GM21367 (cell line): ENCODE data around the gene RNF4.
"Not testable (repeated sequence)": the region's sequence is repeated elsewhere in the genome, so short reads cannot be mapped to it uniquely, and the experiment has no call there.

Experiments
- ATAC-seq: cut with Tn5 transposase; IDR thresholded peaks from one replicate; pipeline ENCODE4 v1.9.1; 2021; ENCODE audit not compliant: unreplicated experiment

RNF4 gene

DNA sequence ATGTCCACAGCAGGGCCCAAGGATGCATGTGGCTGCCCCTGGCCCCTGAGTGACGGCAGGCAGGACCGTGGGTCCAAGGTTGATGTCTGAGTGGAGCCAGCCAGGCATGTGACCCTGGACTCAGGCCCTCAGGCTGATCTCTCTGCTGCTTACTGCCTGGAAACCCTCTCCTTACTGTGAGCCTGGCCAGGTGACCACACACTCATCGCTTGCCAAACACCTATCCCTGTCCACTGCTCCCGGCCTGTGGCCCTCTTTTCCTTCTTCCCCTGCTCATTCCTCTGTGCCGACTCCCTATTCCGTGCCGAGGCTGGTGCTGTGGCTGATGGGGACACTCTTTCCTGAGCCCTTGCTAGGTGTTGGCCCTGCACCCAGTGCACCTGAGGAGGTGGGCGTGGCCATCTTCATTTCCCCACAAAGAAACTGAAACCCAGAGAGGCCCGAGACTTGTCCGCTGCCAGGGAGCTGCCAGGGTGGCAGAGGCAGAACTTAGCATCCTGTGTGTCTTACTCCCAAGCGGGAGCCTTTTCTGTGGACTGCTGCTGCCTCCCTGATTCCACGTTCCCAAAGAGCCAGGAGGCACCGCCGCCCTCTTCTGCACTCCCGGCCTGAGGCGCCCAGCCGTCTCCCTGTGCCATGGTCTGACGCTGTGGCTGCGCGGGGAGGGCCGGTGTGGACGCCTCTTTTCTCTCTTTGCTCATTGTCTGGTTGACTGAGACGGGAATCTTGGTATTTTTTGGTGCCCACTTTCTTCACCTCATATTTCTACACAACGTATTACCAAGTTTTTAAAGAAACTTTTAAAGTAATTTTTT lies 11.2 kb upstream of the RNF4 start:
- no peak for ATAC-seq

DNA sequence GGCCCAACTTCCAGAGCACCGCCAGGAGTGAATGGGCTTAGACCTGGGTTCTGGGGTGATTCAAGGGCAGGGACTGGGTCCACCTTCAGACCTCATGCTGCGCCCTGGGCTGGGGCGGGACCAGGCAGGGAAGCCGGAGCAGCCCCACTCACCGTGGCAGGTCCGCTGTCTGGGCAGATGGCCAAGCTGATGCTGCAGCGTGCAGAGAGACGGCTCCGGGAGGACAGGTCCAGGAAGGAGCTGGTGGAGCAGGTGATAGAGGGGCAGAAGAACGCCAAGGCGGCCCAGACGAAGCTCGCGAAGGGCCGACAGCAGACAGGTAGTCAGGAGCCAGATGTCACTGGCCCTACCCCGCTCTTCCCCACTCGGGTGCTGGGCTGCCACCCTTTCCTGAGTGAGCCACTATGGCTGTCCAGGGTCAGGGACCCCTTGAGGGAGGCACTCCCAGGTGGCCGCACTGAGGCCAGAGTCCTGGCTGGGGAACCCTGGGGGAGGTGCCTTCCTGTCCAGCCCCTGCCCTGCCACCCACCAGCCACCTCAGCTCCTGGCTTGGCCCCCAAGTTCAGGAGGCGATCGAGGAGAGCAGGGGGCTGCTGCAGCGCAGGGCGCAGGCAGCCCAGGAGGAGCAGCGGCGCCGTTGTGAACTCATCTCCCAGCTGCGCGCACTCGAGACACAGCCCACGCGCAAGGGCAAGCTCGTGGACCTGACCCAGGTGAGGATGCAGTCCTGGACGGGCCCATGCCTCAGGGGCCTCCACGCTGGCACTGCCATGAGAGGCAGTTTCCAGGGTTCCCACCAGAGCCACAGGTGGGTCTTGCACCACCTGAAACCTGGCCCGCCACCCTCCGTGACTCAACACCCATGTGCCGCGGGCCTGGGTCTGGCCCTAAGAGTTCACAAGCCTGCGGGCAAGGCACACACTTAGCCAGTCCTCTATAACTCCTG lies 10.1 kb upstream of the RNF4 start:
- no peak for ATAC-seq

DNA sequence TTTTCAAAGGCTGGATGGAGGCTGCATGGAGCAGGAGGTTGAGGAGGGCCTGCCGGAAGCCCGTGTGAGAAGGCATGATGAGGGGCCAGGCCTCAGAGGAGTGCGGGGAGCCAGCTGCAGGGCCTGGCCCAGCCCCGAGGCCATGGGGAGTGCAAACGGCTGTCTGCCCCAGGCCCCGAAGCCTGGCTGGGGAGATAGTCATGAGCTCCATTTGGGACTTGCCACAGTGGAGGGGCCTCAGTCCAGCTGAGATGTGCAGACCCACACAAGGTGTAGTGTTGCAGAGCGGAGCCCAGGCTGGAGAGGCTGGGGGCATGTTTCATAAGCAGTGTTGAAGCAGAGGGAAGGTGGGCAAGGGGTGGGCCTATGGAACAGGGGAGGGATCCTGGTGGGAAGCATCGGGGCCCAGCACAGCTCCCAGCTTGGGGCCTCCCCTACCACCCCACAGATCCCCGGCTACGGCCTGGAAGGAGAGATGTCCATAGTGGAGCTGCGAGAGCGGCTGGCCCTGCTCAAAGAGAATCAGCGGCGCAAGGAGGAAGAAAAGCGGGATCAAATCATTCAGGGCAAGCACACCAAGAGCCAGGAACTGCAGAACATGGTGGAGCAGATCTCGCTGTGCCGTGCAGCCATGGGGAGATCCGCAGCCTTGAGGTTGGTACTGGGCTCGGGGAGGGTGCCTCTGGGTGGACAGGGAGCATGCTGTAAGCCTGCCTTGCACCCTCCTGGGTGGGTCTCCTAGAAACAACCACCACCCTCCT lies 9.1 kb upstream of the RNF4 start:
- no peak for ATAC-seq

DNA sequence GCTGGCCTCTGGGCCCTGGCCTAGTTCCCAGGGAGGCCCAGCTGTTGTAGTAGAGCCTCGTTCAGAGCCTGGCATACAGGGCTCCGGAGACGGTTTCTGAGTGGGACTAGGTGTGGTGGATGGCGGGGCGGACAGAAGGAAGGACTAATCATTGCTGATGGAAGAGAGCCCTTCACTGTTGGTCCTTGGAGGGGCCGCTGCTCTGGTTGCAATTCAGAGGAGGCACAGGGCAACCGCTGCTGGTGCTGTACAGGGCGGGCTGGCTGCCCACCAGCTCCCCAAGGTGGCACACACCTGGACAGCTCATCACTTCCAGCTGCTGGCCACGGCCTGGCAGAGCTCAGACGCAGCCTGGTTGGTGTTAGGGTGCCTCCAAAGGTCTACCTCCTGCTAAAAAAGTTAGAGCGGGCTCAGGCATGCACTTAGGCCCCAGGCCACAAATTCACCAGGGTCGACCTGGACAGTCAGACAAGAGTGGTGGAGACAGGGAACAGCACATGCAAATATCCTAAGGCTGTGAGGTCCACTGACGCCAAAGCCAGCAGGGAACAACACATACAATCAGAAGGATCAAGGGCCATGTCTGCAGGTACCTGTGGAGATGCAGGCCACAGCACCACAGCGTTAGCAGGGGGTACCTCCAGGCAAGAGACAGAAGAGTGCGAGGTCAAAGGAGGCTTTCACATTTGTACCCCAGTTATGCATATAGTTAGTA lies 7.5 kb upstream of the RNF4 start:
- no peak for ATAC-seq

DNA sequence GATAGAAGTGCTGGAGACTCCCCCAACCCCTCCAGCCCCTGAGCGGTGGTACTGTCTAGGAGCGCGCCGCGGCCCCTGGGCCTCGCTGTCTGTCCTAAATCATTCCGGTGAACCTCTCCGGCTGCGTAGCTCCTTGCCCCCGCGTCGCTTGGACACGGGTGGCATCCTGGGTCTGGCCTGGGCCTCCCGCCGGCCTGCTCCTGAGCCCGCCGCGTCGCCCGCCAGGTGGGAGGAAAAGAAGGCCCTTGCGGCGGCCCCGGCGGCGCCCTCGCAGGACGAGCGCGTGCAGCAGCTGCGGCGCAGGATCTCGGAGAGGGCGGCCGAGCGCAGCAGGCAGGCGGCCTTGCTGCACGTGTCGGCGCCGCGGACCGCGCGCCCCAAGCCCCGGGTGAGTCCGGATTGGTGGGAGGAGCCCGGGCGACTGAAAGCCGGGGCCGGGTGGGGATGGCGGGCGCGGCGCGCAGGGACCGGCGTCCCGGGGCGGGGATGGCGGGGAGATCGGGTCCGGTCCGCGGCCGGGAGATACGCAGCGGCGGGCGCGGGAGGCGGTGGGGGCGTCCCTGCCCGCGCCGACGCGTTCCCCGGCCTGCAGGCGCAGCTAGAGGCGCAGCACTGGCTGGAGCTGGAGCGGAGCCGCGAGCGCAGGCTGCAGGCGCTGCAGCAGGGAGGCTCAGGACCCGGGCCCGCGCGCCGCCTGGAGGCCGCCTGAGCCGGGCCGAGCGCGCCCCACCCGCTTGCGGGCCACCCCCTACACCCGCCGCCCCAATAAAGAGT lies 6.5 kb upstream of the RNF4 start:
- peak; percentile 71 for ATAC-seq

DNA sequence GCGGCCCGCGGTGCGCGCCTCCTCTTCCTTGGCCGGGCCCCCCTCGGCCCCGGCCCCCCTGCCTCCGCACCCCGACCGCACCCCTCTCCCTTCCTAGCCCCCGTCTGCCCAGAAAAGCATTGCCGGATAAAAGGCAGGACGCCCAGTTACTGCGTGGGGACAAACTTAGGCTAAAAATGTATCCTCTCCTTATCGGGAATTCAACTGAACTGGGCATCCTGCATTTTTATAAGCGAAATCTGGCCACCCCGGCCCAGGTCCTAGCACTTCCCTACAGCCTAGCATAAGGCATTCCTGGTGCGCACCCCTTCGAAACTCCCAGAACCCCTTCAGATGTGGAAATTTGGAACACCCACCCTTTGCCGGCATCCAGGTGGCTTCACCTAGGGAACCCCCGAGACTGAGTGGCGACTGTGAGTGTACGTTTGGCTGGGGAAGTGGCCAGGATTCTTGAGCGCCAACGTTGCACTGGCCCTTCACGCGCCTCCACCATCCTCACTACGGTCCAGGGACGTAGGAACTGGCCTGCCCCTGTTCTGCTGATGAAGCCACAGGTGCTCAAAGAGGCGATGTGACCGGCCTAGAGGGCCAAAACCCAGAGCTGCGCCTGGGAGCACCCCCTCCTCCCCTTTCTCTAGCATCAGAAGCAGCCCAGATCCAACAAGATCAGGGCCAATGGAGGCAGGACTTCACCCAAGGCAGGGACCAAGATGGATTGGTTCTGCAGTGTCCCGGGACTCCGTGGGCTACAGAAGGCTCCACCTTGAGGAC lies 5.7 kb upstream of the RNF4 start:
- no peak for ATAC-seq

DNA sequence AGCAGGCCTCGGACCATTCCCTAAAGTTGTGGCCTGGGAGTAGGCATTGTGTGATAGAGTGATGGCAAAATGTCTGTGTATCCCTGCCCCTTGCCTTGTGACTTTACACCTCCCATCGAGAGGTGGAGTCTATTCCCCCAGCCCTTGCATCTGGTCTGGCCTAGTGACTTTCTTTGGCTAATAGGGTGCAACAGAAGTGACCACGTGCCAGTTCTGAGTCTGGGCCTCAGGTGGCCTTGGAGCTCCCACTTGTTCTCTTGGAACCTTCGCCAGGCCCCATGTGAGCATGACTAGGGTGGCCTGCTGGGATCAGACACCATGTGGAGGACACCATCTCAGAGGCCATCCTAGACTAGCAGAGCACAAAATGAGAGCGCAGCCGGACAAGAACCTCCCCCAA lies 3.9 kb upstream of the RNF4 start:
- no peak for ATAC-seq

DNA sequence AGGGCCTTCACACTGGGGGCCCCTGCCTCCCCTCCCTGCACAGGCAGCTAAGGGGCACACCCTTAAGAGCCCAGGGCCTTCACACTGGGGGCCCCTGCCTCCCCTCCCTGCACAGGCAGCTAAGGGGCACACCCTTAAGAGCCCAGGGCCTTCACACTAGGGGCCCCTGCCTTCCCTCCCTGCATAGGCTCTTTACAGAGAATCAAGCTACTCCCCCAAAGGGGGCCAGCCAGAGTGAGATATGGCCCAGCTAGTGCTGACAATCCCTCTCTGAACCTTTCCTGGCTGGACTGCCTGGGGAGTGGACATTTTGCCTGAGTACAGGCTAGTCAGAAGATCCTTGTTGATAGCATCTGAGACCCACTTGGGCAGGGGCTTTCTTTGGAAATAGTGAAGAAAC lies 3.4 kb upstream of the RNF4 start:
- not testable (repeated sequence) for ATAC-seq

DNA sequence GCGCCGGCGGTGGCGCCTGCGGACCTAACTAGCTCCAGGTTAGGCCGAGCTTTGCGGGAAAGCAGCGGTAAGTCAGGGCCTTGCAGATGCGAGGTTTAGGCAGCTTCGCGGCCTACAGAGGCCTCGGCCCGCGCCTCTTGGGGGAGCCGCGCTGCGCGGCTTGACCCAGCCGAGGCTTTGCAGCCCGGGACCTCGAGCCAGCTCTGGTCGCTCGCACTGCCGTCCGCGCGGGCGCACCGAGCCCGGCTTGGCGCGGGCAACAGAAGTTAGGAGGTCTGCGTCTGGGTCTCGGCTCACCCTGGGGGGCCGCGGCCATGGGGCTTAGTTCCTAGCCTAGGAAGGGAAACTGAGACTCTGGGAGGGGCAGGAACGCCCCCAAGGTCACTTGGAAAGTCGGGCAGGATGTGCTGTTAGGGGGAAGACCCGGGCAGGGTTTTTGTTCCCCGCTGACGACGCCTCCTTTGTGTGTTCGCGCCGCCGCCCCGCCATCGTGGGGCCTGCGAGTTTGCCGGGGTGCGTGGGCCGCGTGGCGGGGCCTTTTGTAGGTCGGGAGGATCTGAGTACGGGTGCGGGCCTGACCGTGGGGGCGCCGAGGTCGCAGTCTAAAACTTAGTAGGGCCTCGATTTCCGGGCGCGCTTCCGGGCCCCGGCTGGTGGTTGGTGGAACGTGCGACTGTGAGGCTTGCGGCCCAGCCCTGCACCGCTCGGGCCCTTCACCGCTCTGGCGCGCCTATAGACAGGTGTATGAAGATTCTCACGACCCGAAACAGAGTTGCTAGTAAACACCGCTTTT lies 482 bp downstream of the RNF4 start:
- ATAC-seq = peak; percentile 42

DNA sequence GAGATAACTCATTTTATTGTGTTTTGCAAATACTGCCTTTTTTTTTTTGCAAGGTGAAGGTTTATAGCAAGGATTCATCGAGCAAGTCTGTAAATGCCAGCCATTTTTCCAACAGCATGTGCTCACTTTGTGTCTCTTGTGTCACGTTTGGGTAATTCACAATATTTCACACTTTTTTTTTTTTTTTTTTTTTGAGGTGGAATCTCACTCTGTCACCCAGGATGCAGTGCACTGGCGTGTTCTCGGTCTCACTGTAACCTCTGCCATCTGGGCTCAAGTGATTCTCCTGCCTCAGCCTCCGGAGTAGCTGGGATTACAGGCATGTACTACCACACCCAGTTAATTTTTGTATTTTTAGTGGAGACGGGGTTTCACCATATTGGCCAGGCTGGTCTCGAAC lies 1.9 kb downstream of the RNF4 start:
- ATAC-seq = no peak

DNA sequence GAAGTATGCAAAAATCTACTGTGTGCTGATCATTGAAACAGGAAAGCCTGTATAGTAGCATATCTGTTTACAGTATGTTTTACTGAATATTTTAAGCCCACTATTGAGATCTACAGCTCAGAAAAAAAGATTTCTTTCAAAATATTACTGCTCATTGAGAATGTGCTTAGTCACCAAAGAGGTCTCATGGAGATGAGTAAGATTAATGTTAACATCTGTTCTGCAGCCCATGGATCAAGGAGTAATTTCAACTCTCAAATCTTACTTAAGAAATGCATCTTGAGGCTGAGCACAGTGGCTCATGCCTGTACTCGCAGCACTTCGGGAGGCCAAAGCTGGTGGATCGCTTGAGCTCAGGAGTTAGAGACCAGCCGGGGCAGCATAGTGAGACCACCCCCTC lies 3.3 kb downstream of the RNF4 start:
- ATAC-seq = no peak

DNA sequence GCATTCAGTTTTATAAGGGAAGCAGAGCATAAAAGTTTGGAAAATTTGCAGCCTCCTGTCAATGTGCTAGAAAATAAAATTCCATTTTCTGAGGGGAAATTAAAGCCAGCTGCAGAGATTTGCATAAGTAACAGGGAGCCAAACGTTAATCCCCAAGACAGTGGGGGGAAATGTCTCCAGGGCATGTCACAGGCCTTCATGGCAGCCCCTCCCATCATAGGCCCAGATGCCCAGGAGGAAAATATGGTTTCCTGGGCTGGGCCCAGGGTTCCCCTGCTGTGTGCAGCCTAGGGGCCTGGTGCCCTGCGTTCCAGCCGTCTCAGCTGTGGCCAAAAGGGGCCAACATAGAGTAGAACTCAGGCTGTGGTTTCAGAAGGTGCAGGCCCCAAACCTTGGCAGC lies 9.3 kb downstream of the RNF4 start:
- no peak for ATAC-seq

DNA sequence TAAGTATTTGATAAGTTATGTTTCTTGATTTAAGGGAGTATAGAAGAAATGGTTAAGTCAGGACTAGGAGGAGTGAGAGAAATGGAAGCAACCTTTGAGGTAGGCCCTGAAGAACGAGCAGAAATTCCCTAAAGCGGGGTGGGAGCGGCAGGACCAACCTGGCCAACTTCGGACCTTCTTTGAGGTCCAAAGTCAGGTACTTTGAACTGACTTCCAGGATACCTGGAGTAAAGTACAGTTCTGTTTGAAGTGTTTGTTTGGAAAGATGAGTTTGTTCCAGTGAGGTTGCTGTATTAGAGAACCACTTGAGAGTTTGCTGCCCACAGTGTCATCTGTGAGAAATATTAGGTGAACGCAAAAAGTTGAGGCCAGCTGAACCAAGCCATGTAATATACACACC lies 11.7 kb downstream of the RNF4 start:
- no peak for ATAC-seq

DNA sequence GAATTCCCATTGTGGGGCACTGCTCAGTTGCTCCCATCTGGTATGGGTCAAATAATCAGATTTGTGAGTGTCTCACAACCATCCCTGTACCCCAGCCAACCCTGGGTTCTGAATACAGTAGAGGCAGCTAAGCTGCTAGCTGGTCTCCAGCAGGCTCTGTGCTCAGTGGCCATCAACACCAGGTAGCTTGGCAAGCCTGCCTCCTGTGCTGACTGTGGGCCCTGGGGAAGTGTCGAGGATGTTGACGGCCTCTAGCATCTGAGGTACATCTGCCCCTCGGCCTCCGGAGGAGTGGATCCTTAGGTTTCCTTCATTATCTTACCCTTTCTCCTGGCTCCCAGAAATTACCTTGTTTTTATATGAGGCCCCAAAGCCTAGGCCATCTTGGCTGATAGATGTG lies 13.3 kb downstream of the RNF4 start:
- ATAC-seq = no peak

DNA sequence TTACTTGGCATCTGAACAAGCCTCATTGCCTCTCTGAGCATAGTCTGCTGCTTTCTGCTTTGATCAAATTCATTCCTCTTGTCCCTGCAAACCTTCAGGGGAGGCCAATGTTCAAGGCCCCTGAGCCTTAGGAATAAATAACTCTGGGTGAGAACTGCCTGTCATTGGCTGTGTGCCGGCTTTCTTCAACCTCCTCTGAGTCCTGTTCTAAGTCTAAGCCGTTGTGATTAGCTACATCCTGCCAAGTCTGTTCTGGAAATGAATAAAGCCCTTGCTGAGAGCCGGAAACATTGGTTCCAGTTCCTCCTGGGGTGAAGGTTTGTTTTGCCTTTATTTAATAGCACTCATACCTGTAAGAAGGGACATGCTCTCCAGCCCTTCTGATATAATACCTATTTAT lies 13.8 kb downstream of the RNF4 start:
- ATAC-seq = no peak

DNA sequence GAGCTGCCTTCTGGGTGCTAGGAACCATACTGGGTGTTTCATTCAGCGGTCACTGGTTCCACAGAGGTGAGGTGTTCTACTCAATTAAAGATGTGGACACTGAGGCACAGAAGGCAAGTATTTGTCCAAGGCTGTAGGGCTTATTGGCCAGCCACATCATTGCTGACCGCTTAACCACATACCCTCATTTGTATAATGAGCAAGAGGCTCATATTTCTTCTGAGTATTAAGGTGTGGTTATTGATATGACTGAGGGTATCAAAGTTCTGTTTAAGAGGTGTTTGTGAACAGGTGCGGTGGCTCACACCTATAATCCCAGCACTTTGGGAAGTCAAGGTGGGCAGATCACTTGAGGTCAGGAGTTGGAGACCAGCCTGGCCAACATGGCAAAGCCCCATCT lies 14.3 kb downstream of the RNF4 start:
- no peak for ATAC-seq

DNA sequence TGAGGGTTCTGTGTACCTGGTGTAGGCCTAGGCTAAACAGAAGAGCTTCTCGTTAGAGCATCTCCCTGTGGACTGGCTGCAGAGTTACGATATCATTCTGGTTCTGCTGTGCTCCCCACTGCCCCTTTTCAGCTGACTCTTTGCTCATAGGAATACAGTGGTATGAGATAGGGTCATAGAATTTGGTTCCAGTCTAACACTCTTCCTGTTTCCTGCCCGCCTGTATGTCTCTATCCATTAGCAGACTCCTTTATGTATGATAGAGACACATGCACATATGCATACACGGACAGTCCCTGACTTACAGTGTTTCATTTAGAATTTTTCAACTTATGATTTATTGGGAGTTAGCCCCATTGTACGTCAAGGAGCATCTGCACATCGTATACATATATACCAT lies 15.3 kb downstream of the RNF4 start:
- ATAC-seq = no peak

DNA sequence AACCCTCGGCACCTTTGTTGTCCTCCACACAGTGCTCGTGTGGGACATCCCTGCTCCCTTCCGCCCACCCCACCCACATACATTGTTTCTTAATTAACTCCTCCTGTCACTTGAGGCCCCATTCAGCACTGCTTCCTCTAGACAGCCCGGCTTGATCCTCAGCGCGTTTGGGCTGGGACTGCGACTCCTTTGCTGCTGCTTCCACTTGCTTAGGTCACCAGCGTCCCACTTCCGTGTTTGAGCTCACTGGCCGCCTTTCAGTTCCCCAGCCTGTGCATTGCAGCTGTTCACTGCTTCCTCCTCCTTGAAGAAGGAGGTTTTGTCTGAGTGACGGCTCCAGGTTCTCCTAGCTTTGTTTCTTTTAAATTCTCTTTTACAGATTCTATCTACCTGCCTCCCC lies 16.1 kb downstream of the RNF4 start:
- peak; percentile 50 for ATAC-seq

DNA sequence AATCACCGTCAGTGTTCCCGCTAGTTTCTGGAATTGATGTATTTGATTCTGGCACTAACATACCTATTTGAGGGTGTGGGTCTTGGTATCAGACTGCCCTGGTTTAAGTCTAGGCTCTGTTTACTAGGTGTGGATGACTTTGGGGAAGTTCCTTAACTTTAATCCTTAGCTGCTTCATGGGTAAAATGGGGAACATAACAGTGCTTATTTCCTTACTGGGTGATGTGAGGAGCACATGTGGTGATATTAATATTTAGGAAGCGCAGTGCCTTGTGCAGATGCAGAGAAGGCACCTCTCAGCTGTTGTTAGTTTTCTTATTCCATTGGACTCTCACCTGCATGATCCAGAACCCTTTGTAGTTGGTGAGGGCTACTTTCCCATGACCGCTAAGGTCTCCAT lies 17.1 kb downstream of the RNF4 start:
- ATAC-seq = no peak
